Fibroblast of skin of left quadriceps (primary cell): ENCODE measurements around the gene CCDC187.
"Not testable (repeated sequence)": the region's sequence is repeated elsewhere in the genome, so short reads cannot be mapped to it uniquely, and the experiment has no call there.

ENCODE experiments used
- DNase-seq, 2 experiments: peaks; one replicate each; pipeline ENCODE4 v3.0.0-alpha.2; 2013; ENCODE audit warnings: low read depth in 2 of 2

Gene CCDC187

GRCh38 chr9:136266641-136267040, 37.3 kb downstream of the CCDC187 start:
- not testable (repeated sequence) for DNase-seq

- DNase-seq, result no peak
These were observed 38.1 kb downstream of the CCDC187 start for GRCh38 chr9:136265561-136266355.

GRCh38 chr9:136264441-136265405, 39.2 kb downstream of the CCDC187 start:
- no peak for DNase-seq

GRCh38 chr9:136264031-136264430, 39.9 kb downstream of the CCDC187 start:
- no peak for DNase-seq

- DNase-seq, result no peak
These were observed 41.2 kb downstream of the CCDC187 start for GRCh38 chr9:136262671-136263178.

GRCh38 chr9:136261686-136262430, 42.0 kb downstream of the CCDC187 start:
- DNase-seq, result no peak

GRCh38 chr9:136260936-136261472, 42.9 kb downstream of the CCDC187 start:
- DNase-seq, result no peak

- no peak for DNase-seq
These were observed 43.4 kb downstream of the CCDC187 start for GRCh38 chr9:136260521-136260920.

GRCh38 chr9:136259836-136260235, 44.1 kb downstream of the CCDC187 start:
- no peak for DNase-seq

- no peak for DNase-seq
These were observed 44.4 kb downstream of the CCDC187 start for GRCh38 chr9:136259517-136259813.

GRCh38 chr9:136258786-136259516, 44.9 kb downstream of the CCDC187 start:
- no peak for DNase-seq

GRCh38 chr9:136258299-136258625, 45.6 kb downstream of the CCDC187 start:
- DNase-seq, result no peak

- no peak for DNase-seq
These were observed 46.3 kb downstream of the CCDC187 start for GRCh38 chr9:136257381-136258298.

GRCh38 chr9:136255896-136256890, 47.7 kb downstream of the CCDC187 start:
- DNase-seq, result no peak

- no peak for DNase-seq
These were observed 48.7 kb downstream of the CCDC187 start for GRCh38 chr9:136255166-136255538.

GRCh38 chr9:136254381-136255165, 49.3 kb downstream of the CCDC187 start:
- no peak for DNase-seq

- DNase-seq, result no peak
These were observed 50.4 kb downstream of the CCDC187 start for GRCh38 chr9:136253246-136254130.
